H1 (cell line): ENCODE measurements around the gene ZNF367. TPM values are rescaled to one million over a fixed set of nuclear protein-coding genes. Genes with fewer than 3 reads are reported as not detected.

Experiments
- CTCF ChIA-PET: fragments of 300-600 bp; sonication (Branson Sonifier 250); formaldehyde crosslinking; loops from one replicate; lab custom pipeline; 2021; ENCODE audit not compliant: partially characterized antibody; lab: Charles Lee
- POLR2A ChIA-PET: fragments of 300-600 bp; sonication (Branson Sonifier 250); formaldehyde crosslinking; loops from one replicate; lab custom pipeline; 2021; ENCODE audit warnings: inconsistent platforms; ENCODE audit not compliant: partially characterized antibody; lab: Charles Lee
- DNase-seq, 2 experiments: peaks; one replicate each; pipeline versions ENCODE4 v3.0.0 to v3.0.0-alpha.2; 2010 to 2022; ENCODE audit warnings: low spot score in 2 of 2, low read depth in 1 of 2, mixed read lengths in 1 of 2
- FAIRE-seq: peaks from 2 replicates; lab custom pipeline; 2011; peaks lifted over from hg19 to GRCh38; lab: Jason Lieb, UNC
- H2AFZ ChIP-seq: 2 replicates; pipeline ENCODE4 v1.8.1; 2012; ENCODE audit warnings: low read length, inconsistent platforms
- H2AK5ac ChIP-seq: 2 replicates; pipeline ENCODE4 v1.6.1; 2013; ENCODE audit warnings: low read depth, low read length
- H2BK120ac ChIP-seq: replicated peaks from 2 replicates; pipeline ENCODE3; 2013; ENCODE audit warnings: low read depth, low read length, inconsistent platforms
- H2BK12ac ChIP-seq: 2 replicates; pipeline ENCODE4 v1.6.1; 2013; ENCODE audit warnings: low read depth, low read length
- H2BK15ac ChIP-seq: 2 replicates; pipeline ENCODE4 v1.6.1; 2013; ENCODE audit warnings: low read length
- H2BK20ac ChIP-seq: 2 replicates; pipeline ENCODE4 v1.6.1; 2013; ENCODE audit warnings: low read length
- H2BK5ac ChIP-seq: 2 replicates; pipeline ENCODE4 v1.6.1; 2013; ENCODE audit warnings: low read depth, low read length
- H3K14ac ChIP-seq: 2 replicates; pipeline ENCODE4 v1.6.1; 2013; ENCODE audit warnings: inconsistent platforms; ENCODE audit not compliant: insufficient read length
- H3K18ac ChIP-seq: 2 replicates; pipeline ENCODE4 v1.6.1; 2013; ENCODE audit warnings: low read length; ENCODE audit errors: extremely low read depth
- H3K23ac ChIP-seq: 2 replicates; pipeline ENCODE4 v1.6.1; 2013; ENCODE audit warnings: inconsistent platforms; ENCODE audit not compliant: insufficient read length
- H3K23me2 ChIP-seq: 2 replicates; pipeline ENCODE4 v1.6.1; 2013; ENCODE audit warnings: low read depth, low read length
- H3K27ac ChIP-seq: 2 replicates; pipeline ENCODE4 v1.6.1; 2011; ENCODE audit warnings: low read depth, low read length, inconsistent platforms
- H3K27me3 ChIP-seq, 4 experiments: replicated peaks in 1 of 4; 1 replicate in 1 of 4; 2 replicates in 3 of 4; pipeline versions ENCODE4 v1.6.1 to v1.8.1; 2011 to 2013; ENCODE audit warnings: low read length in 3 of 4, mild to moderate bottlenecking in 3 of 4, inconsistent platforms in 2 of 4, mixed read lengths in 2 of 4, moderate library complexity in 1 of 4; ENCODE audit not compliant: control insufficient read depth in 3 of 4, insufficient read depth in 3 of 4; ENCODE audit errors: extremely low read depth in 1 of 4
- H3K36me3 ChIP-seq, 4 experiments: 2 replicates each; pipeline versions ENCODE4 v1.6.1 to v1.8.1; 2011 to 2013; ENCODE audit warnings: mild to moderate bottlenecking in 4 of 4, low read length in 3 of 4, moderate library complexity in 2 of 4, control low read depth in 1 of 4, inconsistent platforms in 1 of 4; ENCODE audit not compliant: insufficient read depth in 4 of 4, control insufficient read depth in 2 of 4
- H3K4ac ChIP-seq: replicated peaks from 2 replicates; pipeline ENCODE3; 2013; ENCODE audit warnings: low read length, low read depth, mixed read lengths, inconsistent platforms; ENCODE audit not compliant: insufficient read length
- H3K4me1 ChIP-seq, 4 experiments: replicated peaks in 1 of 4; 1 replicate in 1 of 4; 2 replicates in 3 of 4; pipeline versions ENCODE4 v1.6.1 to v1.8.1; 2011 to 2013; ENCODE audit warnings: low read length in 3 of 4, inconsistent platforms in 2 of 4, mixed read lengths in 1 of 4; ENCODE audit not compliant: insufficient read depth in 4 of 4, control insufficient read depth in 3 of 4
- H3K4me2 ChIP-seq, 2 experiments: 2 replicates each; pipeline versions ENCODE4 v1.6.1 to v1.8.1; 2011 to 2013; ENCODE audit warnings: low read depth in 2 of 2, low read length in 2 of 2, control low read depth in 1 of 2, inconsistent platforms in 1 of 2, mild to moderate bottlenecking in 1 of 2; ENCODE audit not compliant: insufficient read depth in 1 of 2
- H3K4me3 ChIP-seq, 4 experiments: fragments of 200-600, 300-600 bp in 1 of 4; sonication (generic), shearing (Covaris generic), sonication (Bioruptor Twin) in 1 of 4; 2 replicates each; pipeline versions ENCODE4 v1.5.1 to v1.8.1; 2011 to 2016; ENCODE audit warnings: low read length in 4 of 4, low read depth in 3 of 4, control low read depth in 2 of 4, inconsistent platforms in 2 of 4, mild to moderate bottlenecking in 2 of 4, mixed read lengths in 1 of 4, moderate library complexity in 1 of 4; ENCODE audit not compliant: insufficient read depth in 2 of 4; ENCODE audit errors: extremely low read depth in 1 of 4
- H3K56ac ChIP-seq: replicated peaks from 2 replicates; pipeline ENCODE3; 2013; ENCODE audit warnings: low read depth, mild to moderate bottlenecking, mixed read lengths, low read length, inconsistent platforms; ENCODE audit not compliant: insufficient read length
- H3K79me1 ChIP-seq: 2 replicates; pipeline ENCODE4 v1.6.1; 2013; ENCODE audit warnings: low read depth, low read length, control low read depth
- H3K79me2 ChIP-seq, 2 experiments: 2 replicates each; pipeline versions ENCODE4 v1.6.1 to v1.8.1; 2012 to 2013; ENCODE audit warnings: low read length in 2 of 2, mild to moderate bottlenecking in 2 of 2, inconsistent platforms in 1 of 2; ENCODE audit not compliant: insufficient read depth in 2 of 2, control insufficient read depth in 1 of 2
- H3K9ac ChIP-seq, 4 experiments: replicated peaks in 1 of 4; 1 replicate in 1 of 4; 2 replicates in 3 of 4; pipeline versions ENCODE4 v1.6.1 to v1.8.1; 2011 to 2013; ENCODE audit warnings: low read depth in 3 of 4, low read length in 3 of 4, control low read depth in 2 of 4, mild to moderate bottlenecking in 2 of 4, moderate library complexity in 2 of 4, inconsistent platforms in 1 of 4; ENCODE audit errors: extremely low read depth in 1 of 4
- H3K9me3 ChIP-seq, 2 experiments: 2 replicates each; pipeline versions ENCODE4 v1.6.1 to v1.8.1; 2012 to 2013; ENCODE audit warnings: mild to moderate bottlenecking in 2 of 2, moderate library complexity in 2 of 2, control low read depth in 1 of 2, inconsistent platforms in 1 of 2, low read depth in 1 of 2, low read length in 1 of 2, mixed read lengths in 1 of 2; ENCODE audit not compliant: insufficient read depth in 2 of 2
- H4K20me1 ChIP-seq, 2 experiments: replicated peaks in 1 of 2; 2 replicates each; pipeline versions ENCODE3 to v1.8.1; 2011 to 2013; ENCODE audit warnings: inconsistent platforms in 2 of 2, low read length in 2 of 2, mild to moderate bottlenecking in 1 of 2; ENCODE audit not compliant: insufficient read depth in 2 of 2, control insufficient read depth in 1 of 2
- H4K5ac ChIP-seq: 2 replicates; pipeline ENCODE4 v1.6.1; 2013; ENCODE audit warnings: low read length, low read depth, mixed read lengths, inconsistent platforms; ENCODE audit not compliant: insufficient read length
- H4K8ac ChIP-seq: 2 replicates; pipeline ENCODE4 v1.8.0; 2013; ENCODE audit warnings: mild to moderate bottlenecking, moderate library complexity, low read length, inconsistent platforms; ENCODE audit not compliant: insufficient read depth; ENCODE audit errors: extremely low read depth
- H4K91ac ChIP-seq: replicated peaks from 2 replicates; pipeline ENCODE3; 2013; ENCODE audit warnings: low read length, mixed read lengths, inconsistent platforms; ENCODE audit not compliant: insufficient read length
- BRCA1 ChIP-seq: IDR thresholded peaks from 2 replicates; pipeline ENCODE4 v1.6.1; 2012; ENCODE audit warnings: low read depth, low read length, improper control_type of control experiment
- CEBPB ChIP-seq: IDR thresholded peaks from 2 replicates; pipeline ENCODE4 v1.6.1; 2012; ENCODE audit warnings: low read depth, low read length
- CHD1 ChIP-seq: IDR thresholded peaks from 2 replicates; pipeline ENCODE4 v1.6.1; 2012; ENCODE audit warnings: low read depth, low read length, improper control_type of control experiment
- CHD2 ChIP-seq: IDR thresholded peaks from 2 replicates; pipeline ENCODE4 v1.6.1; 2012; ENCODE audit warnings: low read length, improper control_type of control experiment
- GABPA ChIP-seq: IDR thresholded peaks from 2 replicates; pipeline ENCODE4 v1.6.1; 2011; ENCODE audit warnings: mild to moderate bottlenecking, low read length, moderate library complexity, borderline replicate concordance; ENCODE audit not compliant: insufficient read depth
- HDAC6 ChIP-seq: IDR thresholded peaks from one replicate; pipeline ENCODE4 v1.7.1; 2012; ENCODE audit warnings: low read depth, mild to moderate bottlenecking, inconsistent platforms, low read length, moderate library complexity
- JUND ChIP-seq: IDR thresholded peaks from 2 replicates; pipeline ENCODE4 v1.6.1; 2011; ENCODE audit warnings: mild to moderate bottlenecking, improper control_type of control experiment, low read length
- MAFK ChIP-seq: IDR thresholded peaks from 2 replicates; pipeline ENCODE4 v1.6.1; 2012; ENCODE audit warnings: low read depth, mild to moderate bottlenecking, improper control_type of control experiment, low read length
- NRF1 ChIP-seq: IDR thresholded peaks from 2 replicates; pipeline ENCODE4 v1.6.1; 2011; ENCODE audit warnings: mild to moderate bottlenecking, low read depth, low read length, improper control_type of control experiment
- POLR2AphosphoS5 ChIP-seq: IDR thresholded peaks from 2 replicates; pipeline ENCODE4 v1.6.1; 2011; ENCODE audit warnings: low read depth, low read length
- TAF1 ChIP-seq: IDR thresholded peaks from 2 replicates; pipeline ENCODE4 v1.6.1; 2011; ENCODE audit warnings: mild to moderate bottlenecking, low read depth, low read length
- ZNF274 ChIP-seq: IDR thresholded peaks from 2 replicates; pipeline ENCODE4 v1.7.0; 2012; ENCODE audit warnings: low read length, borderline replicate concordance; ENCODE audit errors: extremely low read depth
- WGBS, 2 experiments: shearing (Covaris generic) in 1 of 2; methylation state at CpG; one replicate each; pipeline versions ENCODE4 v1.1.6 to v1.1.7; 2013 to 2015; ENCODE audit warnings: low lambda C conversion rate in 2 of 2, mixed read lengths in 2 of 2, inconsistent platforms in 1 of 2, low coverage in 1 of 2, missing lambda C conversion rate in 1 of 2; ENCODE audit not compliant: insufficient replicate concordance in 2 of 2, insufficient coverage in 1 of 2, insufficient read length in 1 of 2; ENCODE audit errors: extremely low coverage in 1 of 2, missing lambda C conversion rate in 1 of 2; 5-methylcytosine and 5-hydroxymethylcytosine counted together
- polyA plus RNA-seq, 7 experiments: library from polyadenylated mRNA; depleted of rRNA in 3 of 7; stranded (reverse) in 5 of 7; unstranded in 2 of 7; fragments of >200 nt in 5 of 7; fragments of 200-250 nt in 2 of 7; gene quantifications; 1 replicate in 5 of 7; 2 replicates in 1 of 7; 4 replicates in 1 of 7; pipeline versions ENCODE4 v1.2.1 to v1.2.3, GENCODE V29; 2011 to 2013; ENCODE audit warnings: missing spikeins in 2 of 7, mixed read lengths in 2 of 7
- total RNA-seq: library from RNA; stranded (reverse); fragmentation: NEBNext Ultra II Directional; extraction: Animal tissue kit (Norgen Biotek cat#: 25700); gene quantifications from 2 replicates; pipeline ENCODE4 v1.2.1, GENCODE V29; 2021
- TF ChIP-seq, protein P1 (sequence below): IDR thresholded peaks from 2 replicates; pipeline ENCODE4 v1.6.1; 2011; ENCODE audit warnings: low read length, improper control_type of control experiment

Gene ZNF367
- total and polyA plus RNA-seq, 2 of the 8 experiments (the other 6 are each of a cell fraction or from before 2014, with no cell fraction given): 2.2 to 8.2 TPM

GRCh38 chr9:96436456-96437126, 18.4 kb upstream of the ZNF367 start:
- no peak overlapping the region for H3K9ac ChIP-seq
- TF ChIP-seq GABPA (no peak), NRF1 (no peak), CHD2 (no peak), CEBPB (no peak), HDAC6 (no peak), MAFK (no peak), BRCA1 (no peak), JUND (no peak), POLR2AphosphoS5 (no peak), TAF1 (no peak), ZNF274 (no peak), CHD1 (no peak)
- TF ChIP-seq, protein P1, sequence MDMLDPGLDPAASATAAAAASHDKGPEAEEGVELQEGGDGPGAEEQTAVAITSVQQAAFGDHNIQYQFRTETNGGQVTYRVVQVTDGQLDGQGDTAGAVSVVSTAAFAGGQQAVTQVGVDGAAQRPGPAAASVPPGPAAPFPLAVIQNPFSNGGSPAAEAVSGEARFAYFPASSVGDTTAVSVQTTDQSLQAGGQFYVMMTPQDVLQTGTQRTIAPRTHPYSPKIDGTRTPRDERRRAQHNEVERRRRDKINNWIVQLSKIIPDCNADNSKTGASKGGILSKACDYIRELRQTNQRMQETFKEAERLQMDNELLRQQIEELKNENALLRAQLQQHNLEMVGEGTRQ: no peak

More at GRCh38 chr9:96436456-96437126, 18.4 kb upstream of the ZNF367 start:
- Histone ChIP-seq H3K9me3 (no peaks in the 10 kb centered on the region), H2BK5ac (no peak overlapping the region; the same call in 1 of the 2 replicates), H3K23me2 (no peaks in the 10 kb centered on the region), H2AK5ac (no peak overlapping the region), H3K79me1 (no peaks in the 10 kb centered on the region), H3K27me3 (no peaks in the 10 kb centered on the region), H3K27ac (no peak overlapping the region), H2AFZ (no peak overlapping the region; the same call in 1 of the 2 replicates), H4K20me1 (no peaks in the 10 kb centered on the region), H3K4me2 (no peak overlapping the region), H2BK120ac (no peak overlapping the region), H2BK12ac (no peak overlapping the region), H4K5ac (no peak overlapping the region), H3K56ac (no peak overlapping the region), H4K8ac (no peak overlapping the region; the same call in 1 of the 2 replicates), H3K79me2 (no peaks in the 10 kb centered on the region), H4K91ac (no peak overlapping the region), H3K4ac (no peak overlapping the region), H2BK15ac (no peak overlapping the region), H3K23ac (no peak overlapping the region), H3K4me3 (no peak overlapping the region), H3K36me3 (no peaks in the 10 kb centered on the region), H3K14ac (no peak overlapping the region), H3K4me1 (no peaks in the 10 kb centered on the region), H3K18ac (no peak overlapping the region), H2BK20ac (no peak overlapping the region)
- CTCF ChIA-PET: interaction anchor here (0.6 to 1.7 kb wide), 7 partner anchors 10 to 230 kb away, joined by 3 to 6 read pairs (median 4); partner anchors contain the start of gene HABP4
- 95% methylated on average over 15 of the region's 15 CpGs; no CpG with 5 or more reads in 1 of the 2 experiments for WGBS, 2 experiments
- POLR2A ChIA-PET: no interaction called here
- FAIRE-seq: no peak
- no peak for DNase-seq
